Rectal smooth muscle tissue (tissue), 1 donor: Measurements from ENCODE around the gene SIGMAR1.

ENCODE experiments used
- H3K27ac ChIP-seq: one replicate; pipeline ENCODE4 v1.7.0; 2013; ENCODE audit warnings: low read depth, low read length, inconsistent platforms
- H3K27me3 ChIP-seq: one replicate; pipeline ENCODE4 v1.7.0; 2013; ENCODE audit warnings: low read length; ENCODE audit not compliant: control insufficient read depth, insufficient read depth
- H3K36me3 ChIP-seq: one replicate; pipeline ENCODE4 v1.7.0; 2013; ENCODE audit warnings: low read length; ENCODE audit not compliant: control insufficient read depth, insufficient read depth
- H3K4me1 ChIP-seq: one replicate; pipeline ENCODE4 v1.7.0; 2013; ENCODE audit warnings: low read length; ENCODE audit not compliant: control insufficient read depth, insufficient read depth
- H3K4me3 ChIP-seq: one replicate; pipeline ENCODE4 v1.7.0; 2013; ENCODE audit warnings: low read length
- H3K9ac ChIP-seq: one replicate; pipeline ENCODE4 v1.7.0; 2013; ENCODE audit warnings: low read length

The SIGMAR1 gene

DNA sequence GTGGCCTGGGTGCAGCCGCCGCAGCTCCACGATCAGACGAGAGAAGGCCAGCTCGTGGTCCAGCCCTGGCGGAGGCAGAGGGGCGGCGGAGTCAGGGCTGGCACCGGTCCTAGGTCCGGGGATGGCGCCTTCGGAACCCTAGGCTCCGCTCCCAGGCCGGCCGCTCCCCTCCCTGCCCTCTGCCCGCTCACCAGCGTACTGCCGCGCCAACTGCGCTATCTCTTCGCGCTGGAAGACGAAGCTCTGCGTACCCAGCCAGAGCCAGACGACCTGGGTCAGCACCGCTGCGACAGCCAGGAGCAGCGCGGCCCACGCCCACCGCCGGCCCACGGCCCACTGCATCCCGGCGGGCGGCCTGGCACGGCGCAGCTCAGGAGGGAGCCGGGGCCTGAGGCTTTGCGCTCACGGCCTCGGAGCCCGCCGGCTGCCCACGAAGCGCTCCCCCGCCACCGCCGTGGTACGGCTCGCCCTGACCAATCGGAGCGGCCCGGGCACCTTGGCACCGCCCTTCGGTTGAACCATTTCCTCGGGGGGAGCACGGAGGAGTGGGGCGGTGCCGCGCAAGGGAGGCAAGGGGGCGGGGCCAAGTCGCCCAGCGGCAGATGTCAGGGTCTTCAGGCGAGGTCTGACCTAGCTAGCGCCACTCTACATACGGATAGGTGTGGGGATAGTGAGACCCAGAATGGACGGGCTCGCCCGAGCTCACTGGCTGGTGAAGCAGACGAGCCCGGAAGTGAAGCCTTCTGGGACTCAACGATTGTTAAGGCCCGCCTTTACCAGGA is at the start of gene SIGMAR1:
Gene SIGMAR1 (minus strand): TSS at position 432 of the 782 bp plus-strand sequence. CDS start 90 bp downstream, at position 342.
- H3K9ac ChIP-seq = peak within 1 kb of the TSS; percentile 54
- H3K27me3 ChIP-seq = no peaks in the 10 kb centered on the region
- peaks cover 8% of the 10 kb centered on the region for H3K36me3 ChIP-seq
- peak within 1 kb of the TSS; percentile 81 for H3K27ac ChIP-seq
- H3K4me3 ChIP-seq = peak within 1 kb of the TSS; percentile 87
- H3K4me1 ChIP-seq = peaks cover 15% of the 10 kb centered on the region

DNA sequence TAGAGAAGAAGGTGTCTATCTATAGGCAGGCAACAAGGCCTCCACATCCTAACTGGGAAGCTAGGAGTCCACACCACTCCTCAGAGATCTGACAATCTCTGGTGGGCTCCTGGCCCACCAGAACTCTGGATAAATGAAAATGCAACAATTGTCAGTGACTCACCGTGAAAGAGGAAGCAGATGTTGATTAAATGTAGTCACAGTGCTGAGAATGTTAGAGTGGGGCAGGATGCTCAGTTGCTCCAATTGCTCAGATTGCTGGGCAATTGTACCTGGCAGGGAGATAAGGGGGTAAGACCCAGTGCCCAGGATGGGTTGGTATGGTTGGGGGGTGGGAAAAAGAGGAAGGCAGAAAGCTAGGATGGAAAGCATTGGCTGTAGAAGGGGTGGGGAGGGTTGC is 49.1 kb upstream of the SIGMAR1 start:
- Histone ChIP-seq H3K27ac (no peak overlapping the region), H3K9ac (no peak overlapping the region)

DNA sequence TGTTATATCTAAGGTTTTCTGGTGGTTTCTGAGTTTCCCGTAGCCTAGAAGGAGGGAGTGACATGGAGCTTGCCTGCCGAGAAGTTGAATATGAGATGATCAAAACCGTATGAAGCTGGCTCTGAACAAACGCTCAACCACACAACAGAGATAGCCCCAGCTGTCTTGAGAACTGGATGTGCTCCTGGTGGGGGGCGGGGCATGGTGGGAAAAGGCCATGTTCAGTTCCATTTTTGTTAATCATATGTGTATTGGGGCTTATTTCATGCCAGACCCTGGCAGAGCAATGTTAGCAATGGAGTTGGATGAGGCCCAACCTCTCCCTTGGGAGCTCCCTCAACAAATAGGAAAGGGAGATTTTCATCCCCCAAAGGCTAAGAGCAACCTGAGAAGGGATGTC is 48.6 kb upstream of the SIGMAR1 start:
- H3K27ac ChIP-seq = no peak overlapping the region
- H3K4me3 ChIP-seq = no peak overlapping the region
- no peak overlapping the region for H3K9ac ChIP-seq
- H3K27me3 ChIP-seq = no peaks in the 10 kb centered on the region
- no peaks in the 10 kb centered on the region for H3K36me3 ChIP-seq
- no peaks in the 10 kb centered on the region for H3K4me1 ChIP-seq

More for the DNA sequence above, 49.1 kb upstream of the SIGMAR1 start:
- H3K27me3 ChIP-seq = no peaks in the 10 kb centered on the region
- H3K36me3 ChIP-seq = no peaks in the 10 kb centered on the region
- no peak overlapping the region for H3K4me3 ChIP-seq
- H3K4me1 ChIP-seq = no peaks in the 10 kb centered on the region

DNA sequence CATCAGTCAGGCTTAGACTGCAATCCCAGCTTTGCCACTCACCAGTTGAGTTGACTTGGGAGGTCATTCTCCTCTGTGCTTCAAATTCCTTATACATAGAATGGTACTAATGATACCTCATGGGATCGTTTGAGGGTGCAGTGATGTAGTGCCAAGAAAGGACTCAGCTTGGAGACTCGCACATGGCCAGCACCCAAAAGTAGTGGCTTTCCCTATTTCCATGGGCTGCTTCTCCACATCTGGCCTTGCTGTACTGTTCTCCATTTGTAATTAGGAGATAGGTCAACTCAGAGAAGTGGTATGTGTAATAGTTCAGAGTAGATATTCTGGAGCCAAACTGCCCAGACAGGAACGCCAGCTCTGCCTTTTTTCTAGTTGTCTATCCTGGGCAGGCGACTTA is 48.0 kb upstream of the SIGMAR1 start:
- Histone ChIP-seq H3K27ac (no peak overlapping the region), H3K36me3 (no peaks in the 10 kb centered on the region), H3K4me3 (no peak overlapping the region), H3K9ac (no peak overlapping the region), H3K4me1 (no peaks in the 10 kb centered on the region), H3K27me3 (no peaks in the 10 kb centered on the region)

DNA sequence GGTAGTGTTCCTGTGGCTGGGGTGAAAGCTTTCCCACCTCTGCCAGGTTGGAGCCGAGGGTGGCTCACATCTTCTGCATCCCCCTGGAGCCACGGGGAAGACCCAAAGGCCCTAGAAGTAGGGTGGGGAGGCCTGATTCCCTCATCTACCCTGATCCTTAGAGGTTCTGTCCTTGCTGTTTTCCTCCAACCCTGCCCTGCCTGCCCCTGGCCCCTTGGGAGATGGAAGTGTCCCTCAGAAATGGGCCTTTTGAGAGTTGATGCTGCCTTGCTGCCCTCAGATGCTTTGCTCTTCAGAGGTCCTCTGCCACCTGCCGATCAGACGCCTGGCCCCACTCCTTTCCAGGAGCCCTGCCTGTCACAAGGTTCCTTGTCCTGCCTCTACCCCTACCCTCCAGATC is 47.2 kb upstream of the SIGMAR1 start:
- Histone ChIP-seq H3K4me3 (no peak overlapping the region), H3K36me3 (no peaks in the 10 kb centered on the region), H3K4me1 (no peaks in the 10 kb centered on the region), H3K27me3 (no peaks in the 10 kb centered on the region), H3K9ac (no peak overlapping the region), H3K27ac (no peak overlapping the region)

DNA sequence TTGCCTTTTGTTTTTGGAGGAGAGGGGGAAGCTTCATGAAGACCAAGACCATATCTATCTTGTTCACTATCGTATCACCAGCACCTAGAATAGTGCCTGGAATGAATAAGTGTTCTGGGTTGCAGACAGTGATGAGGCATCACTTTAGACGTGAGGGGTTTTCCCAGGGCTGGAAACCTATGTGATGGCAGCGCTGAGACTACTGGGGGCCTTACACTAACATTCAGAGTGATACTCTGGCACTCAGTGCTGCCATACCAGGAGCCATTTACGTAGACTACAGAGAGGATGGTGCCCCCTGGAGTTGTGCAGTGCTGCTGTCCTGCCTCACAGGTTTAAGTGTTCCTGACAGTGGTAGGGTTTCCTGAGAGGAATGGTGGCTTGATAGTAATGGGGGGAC is 46.6 kb upstream of the SIGMAR1 start:
- H3K4me1 ChIP-seq = no peaks in the 10 kb centered on the region
- H3K9ac ChIP-seq = no peak overlapping the region
- H3K27me3 ChIP-seq = no peaks in the 10 kb centered on the region
- no peak overlapping the region for H3K27ac ChIP-seq
- H3K36me3 ChIP-seq = no peaks in the 10 kb centered on the region
- H3K4me3 ChIP-seq = no peak overlapping the region

DNA sequence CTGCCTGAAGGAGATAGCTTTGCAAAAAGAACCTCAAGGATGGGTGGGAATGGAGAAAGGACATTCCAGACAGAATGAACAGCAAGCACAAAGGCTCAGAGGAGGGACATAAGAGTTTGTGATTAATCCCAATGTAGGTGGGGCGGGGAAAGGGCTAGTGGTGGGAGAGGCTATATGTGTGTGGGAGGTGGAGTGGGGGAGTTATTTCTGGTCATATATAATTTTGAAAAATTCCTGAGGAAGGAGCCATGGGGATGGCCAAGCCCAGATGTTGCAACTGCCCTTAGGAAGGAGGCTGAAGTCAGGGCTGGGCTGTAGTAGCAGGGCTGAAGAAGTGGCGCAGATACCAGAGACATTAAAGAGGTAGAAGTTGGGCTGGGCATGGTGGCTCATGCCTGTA is 38.3 kb upstream of the SIGMAR1 start:
- Histone ChIP-seq H3K4me1 (no peaks in the 10 kb centered on the region), H3K4me3 (no peak overlapping the region), H3K36me3 (no peaks in the 10 kb centered on the region), H3K9ac (no peak overlapping the region), H3K27ac (no peak overlapping the region), H3K27me3 (no peaks in the 10 kb centered on the region)

DNA sequence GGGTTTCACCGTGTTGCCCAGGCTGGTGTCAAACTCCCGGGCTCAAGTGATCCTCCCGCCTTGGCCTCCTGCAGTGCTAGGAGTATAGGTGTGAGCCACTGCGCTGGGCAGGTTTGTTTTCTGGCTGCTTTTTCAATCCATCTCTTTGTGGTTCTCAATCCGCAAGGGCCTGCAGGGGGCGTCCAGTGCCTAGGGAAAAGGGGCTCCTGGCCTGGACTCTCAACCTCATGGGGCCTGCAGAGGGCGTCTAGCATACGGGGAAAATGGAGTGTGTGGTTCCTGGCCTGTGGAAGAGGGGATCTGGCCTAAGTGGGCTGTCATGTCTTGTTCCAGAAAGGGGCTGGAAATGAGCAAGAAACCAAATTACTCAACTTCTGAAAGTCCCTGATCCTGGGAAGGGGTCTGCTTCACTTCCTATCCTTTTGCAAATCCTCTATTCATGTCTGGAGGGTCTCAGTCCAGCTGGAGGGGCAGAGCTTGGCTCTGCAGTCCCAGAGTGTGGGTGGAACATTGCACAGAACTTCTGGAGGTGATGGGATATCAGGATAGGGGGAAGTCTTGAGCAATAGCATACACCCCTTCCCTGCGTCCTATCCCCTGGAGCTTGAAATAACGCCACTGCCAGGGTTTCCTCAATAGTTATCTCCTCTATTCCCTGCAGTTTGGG is 37.6 kb upstream of the SIGMAR1 start:
- Histone ChIP-seq H3K4me3 (no peak overlapping the region), H3K9ac (no peak overlapping the region), H3K27me3 (no peaks in the 10 kb centered on the region), H3K36me3 (no peaks in the 10 kb centered on the region), H3K4me1 (no peaks in the 10 kb centered on the region), H3K27ac (no peak overlapping the region)

DNA sequence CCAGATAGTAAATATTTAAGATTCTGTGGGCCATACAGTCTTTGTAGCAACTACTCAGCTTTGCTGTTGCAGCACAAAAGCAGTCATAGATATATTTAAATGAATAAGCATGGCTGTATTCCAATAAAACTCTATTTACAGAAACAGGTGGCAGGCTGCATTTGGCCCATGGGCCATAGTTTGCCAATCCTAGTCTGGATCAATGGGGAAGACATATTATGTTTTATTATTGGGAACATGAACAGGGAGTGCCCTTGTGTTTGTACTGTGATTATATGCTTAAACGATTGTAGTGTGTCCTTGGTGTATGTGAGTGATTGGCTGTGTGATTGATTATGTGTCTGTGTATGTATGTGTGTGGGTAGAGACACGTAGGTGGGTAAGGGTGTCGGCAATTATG is 36.9 kb upstream of the SIGMAR1 start:
- Histone ChIP-seq H3K27me3 (no peaks in the 10 kb centered on the region), H3K4me1 (no peaks in the 10 kb centered on the region), H3K36me3 (no peaks in the 10 kb centered on the region), H3K27ac (no peak overlapping the region), H3K9ac (no peak overlapping the region), H3K4me3 (no peak overlapping the region)

DNA sequence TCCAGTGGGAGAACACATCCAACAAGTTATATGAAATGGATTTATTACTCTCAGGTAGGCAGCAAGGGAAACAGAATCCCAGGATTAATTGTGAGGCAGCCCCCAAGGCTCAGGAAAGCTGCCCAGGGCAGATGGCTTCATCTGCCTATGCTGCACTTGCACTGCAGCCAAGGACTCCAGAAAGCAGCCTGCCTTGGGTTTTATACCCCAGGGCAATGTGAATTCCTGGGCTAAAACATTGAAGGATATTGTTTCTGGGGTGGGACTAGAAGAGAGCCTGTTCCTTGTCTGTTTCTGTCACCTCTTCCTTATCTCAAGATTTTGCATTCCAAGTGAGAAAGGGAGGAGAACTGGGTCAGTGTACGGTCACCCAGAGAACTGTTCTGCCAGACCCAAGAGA is 33.7 kb upstream of the SIGMAR1 start:
- H3K4me3 ChIP-seq = no peak overlapping the region
- no peaks in the 10 kb centered on the region for H3K27me3 ChIP-seq
- peaks cover 4% of the 10 kb centered on the region for H3K36me3 ChIP-seq
- H3K4me1 ChIP-seq = peaks cover under 1% of the 10 kb centered on the region
- no peak overlapping the region for H3K9ac ChIP-seq
- no peak overlapping the region for H3K27ac ChIP-seq

DNA sequence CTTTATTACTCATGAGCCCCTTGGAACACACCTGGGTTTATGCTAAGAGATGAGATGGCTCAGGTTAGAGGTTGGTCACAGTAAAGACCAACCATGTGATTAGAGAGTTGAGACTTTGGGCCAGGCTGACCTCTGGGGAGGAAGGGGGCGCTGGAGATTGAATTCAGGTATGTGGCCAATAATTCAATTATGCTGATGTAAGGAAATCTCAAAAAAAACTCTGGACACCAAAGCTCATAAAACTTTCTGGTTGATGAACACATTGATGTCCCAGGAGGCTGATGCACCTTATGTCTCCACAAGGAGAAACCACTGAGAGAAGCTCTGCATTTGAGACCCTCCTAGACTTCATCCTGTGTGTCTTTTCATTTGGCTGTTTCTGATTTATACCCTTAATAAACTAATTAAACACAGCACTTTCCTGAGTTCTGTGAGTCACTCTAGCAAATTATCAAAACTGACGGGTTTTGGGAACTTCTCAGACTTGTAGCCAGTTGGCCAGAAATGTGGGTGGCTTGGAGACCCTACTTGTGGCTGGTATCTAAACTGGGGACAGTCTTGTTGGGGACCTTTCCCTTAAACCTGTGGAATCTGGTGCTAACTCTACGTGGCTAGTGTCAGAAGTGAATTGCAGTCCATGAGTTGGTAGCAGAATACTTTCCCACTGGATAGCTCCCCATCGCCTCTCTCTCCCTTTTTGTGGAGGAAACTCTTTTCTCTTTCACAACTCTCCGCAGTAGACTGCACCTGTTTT is 32.4 kb upstream of the SIGMAR1 start:
- peaks cover 3% of the 10 kb centered on the region for H3K4me1 ChIP-seq
- H3K9ac ChIP-seq = no peak overlapping the region
- H3K36me3 ChIP-seq = peaks cover 4% of the 10 kb centered on the region
- H3K27me3 ChIP-seq = no peaks in the 10 kb centered on the region
- no peak overlapping the region for H3K4me3 ChIP-seq
- H3K27ac ChIP-seq = no peak overlapping the region

DNA sequence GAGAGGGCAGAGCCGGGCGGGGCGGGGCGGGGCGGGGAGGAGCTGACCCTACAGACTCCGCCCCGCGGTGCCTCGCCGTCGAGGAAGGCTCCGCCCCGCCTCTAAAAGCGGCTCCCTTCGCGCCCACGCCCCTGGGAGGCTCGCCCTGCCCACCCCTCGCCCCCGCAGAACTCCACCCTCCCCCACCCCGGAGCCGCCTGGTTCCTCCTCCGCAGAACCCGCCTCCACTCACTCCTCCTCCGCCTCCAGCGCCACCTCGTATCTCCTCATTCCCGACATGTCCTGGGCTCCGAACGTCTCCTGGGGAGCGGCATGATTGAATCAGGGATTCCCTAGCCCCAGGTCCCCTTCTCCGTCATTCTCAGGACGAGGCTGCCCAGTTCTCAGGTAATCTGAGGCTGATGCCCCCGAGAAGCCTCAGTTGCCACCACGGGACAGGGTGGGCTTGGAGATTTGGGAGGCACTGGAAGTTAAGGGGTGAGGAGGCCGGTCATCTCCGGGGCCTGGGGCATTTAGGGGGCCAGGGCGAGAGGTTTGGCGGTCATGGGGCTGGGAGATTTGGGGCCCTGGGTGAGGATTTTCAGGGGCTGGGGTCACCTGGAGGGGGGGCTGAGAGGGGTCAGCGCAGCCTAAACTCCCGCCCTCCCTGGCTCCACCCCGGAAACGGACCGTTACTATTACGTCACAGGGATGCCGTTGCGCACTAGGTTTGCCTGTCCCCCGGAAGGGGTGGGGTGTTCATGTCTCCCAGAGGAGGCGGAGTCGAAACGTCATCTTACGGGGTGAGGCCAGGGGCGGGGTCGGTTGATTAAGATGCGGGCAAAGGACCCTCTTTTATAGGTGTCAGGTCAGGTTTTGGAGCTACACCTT is 28.0 kb upstream of the SIGMAR1 start:
- H3K9ac ChIP-seq = peak overlapping the region; percentile 97
- H3K27me3 ChIP-seq = no peaks in the 10 kb centered on the region
- peaks cover 3% of the 10 kb centered on the region for H3K4me1 ChIP-seq
- peaks cover 4% of the 10 kb centered on the region for H3K36me3 ChIP-seq
- peak overlapping the region; percentile 92 for H3K4me3 ChIP-seq
- H3K27ac ChIP-seq = peak overlapping the region; percentile 99
